T-helper 17 cell (primary cell): ENCODE results near the gene STRN4. TPM values are rescaled to one million over a fixed set of nuclear protein-coding genes. Genes with fewer than 3 reads are reported as not detected.

Experiments used
- ATAC-seq: fragments of 150-1000 bp; cut with Tn5 transposase; 2 replicates; pipeline ENCODE4 v1.10.0; 2021; ENCODE audit warnings: mild to moderate bottlenecking, moderate library complexity
- DNase-seq, 3 donors: peaks; one replicate each; pipeline versions ENCODE4 v3.0.0 to v3.0.0-alpha.2; 2020 to 2021
- H3K9me3 ChIP-seq: one replicate; pipeline ENCODE4 v1.7.0; 2013; ENCODE audit warnings: low read length, mild to moderate bottlenecking; ENCODE audit not compliant: control insufficient read depth, poor library complexity, severe bottlenecking
- H3K27ac Mint-ChIP-seq: one replicate; pipeline ENCODE4 v1.8.0; 2022; ENCODE audit warnings: mild to moderate bottlenecking, moderate library complexity, mixed read lengths
- H3K27me3 Mint-ChIP-seq: one replicate; pipeline ENCODE4 v1.8.0; 2022; ENCODE audit warnings: mixed read lengths
- H3K36me3 Mint-ChIP-seq: one replicate; pipeline ENCODE4 v1.8.0; 2022; ENCODE audit warnings: low read depth, mixed read lengths
- H3K4me1 Mint-ChIP-seq: one replicate; pipeline ENCODE4 v1.8.0; 2022; ENCODE audit warnings: mild to moderate bottlenecking, mixed read lengths
- H3K4me3 Mint-ChIP-seq: one replicate; pipeline ENCODE4 v1.8.0; 2022; ENCODE audit warnings: mild to moderate bottlenecking, moderate library complexity, mixed read lengths
- total RNA-seq, 4 donors: library from RNA in 2 of 4; stranded (reverse) in 2 of 4; gene quantifications; one replicate each; pipeline ENCODE4 v1.2.3 and lab custom pipeline; 2022 to 2026

STRN4 gene
- total RNA-seq, 2 donors from 2014 or later, result 108 to 145 TPM

GRCh38 chr19:46722421-46723022, 23.7 kb downstream of the STRN4 start:
- H3K36me3 Mint-ChIP-seq, result peaks cover 2% of the 10 kb centered on the region
- no peak overlapping the region for H3K4me3 Mint-ChIP-seq
- DNase-seq (no peak), ATAC-seq (no peak)
- H3K27ac Mint-ChIP-seq, result no peak overlapping the region
- peaks cover 38% of the 10 kb centered on the region for H3K4me1 Mint-ChIP-seq
- no peaks in the 10 kb centered on the region for H3K27me3 Mint-ChIP-seq
- H3K9me3 ChIP-seq, result no peaks in the 10 kb centered on the region

- Mint-ChIP-seq H3K36me3 (peaks cover 2% of the 10 kb centered on the region), H3K4me1 (peaks cover 36% of the 10 kb centered on the region), H3K27ac (no peak overlapping the region), H3K27me3 (no peaks in the 10 kb centered on the region), H3K4me3 (peak overlapping the region; percentile 3)
- ATAC-seq (no peak), DNase-seq (no peak)
- no peaks in the 10 kb centered on the region for H3K9me3 ChIP-seq
Measured at GRCh38 chr19:46722004-46722380, 24.3 kb downstream of the STRN4 start.

DNA sequence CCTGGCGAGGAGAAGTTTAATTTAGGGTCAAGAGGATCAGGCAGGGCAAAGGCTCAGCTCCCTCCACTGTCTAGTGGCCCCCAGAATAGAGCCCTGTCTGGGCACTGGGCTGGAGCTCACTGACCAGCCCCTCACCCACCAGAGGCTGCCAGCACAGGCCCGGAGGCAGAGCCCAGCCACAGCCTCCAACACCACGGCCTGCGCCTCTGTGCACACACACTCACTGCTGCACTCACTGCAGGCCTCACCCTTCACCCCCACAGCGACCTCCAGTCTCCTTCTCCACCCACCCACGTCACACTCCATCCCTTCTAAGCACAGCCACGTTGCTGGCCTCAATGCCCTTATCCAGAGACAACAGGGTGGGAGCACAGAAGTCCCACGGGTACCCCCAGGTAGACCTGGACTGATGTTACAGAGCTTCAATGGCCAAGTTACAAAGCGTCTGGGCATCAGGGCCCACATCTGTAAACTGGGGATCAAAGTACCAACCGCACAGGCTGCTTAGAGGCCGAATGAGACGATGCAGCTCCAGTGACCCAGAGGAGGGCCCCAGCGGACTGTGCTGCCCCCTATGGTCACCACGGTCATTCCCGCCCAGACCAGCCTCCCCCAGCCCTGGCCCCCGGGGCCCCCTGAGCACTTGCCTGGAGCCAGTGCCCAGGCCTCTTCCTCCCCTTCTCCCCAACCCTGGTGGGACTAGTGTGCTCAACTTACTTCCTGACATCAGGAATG, 24.8 kb downstream of the STRN4 start:
- no peak for ATAC-seq

GRCh38 chr19:46720503-46721239, 25.6 kb downstream of the STRN4 start:
- H3K4me3 Mint-ChIP-seq, result peak overlapping the region; percentile 36
- H3K9me3 ChIP-seq, result no peaks in the 10 kb centered on the region
- H3K4me1 Mint-ChIP-seq, result peaks cover 43% of the 10 kb centered on the region
- peaks cover 2% of the 10 kb centered on the region for H3K36me3 Mint-ChIP-seq
- H3K27ac Mint-ChIP-seq, result no peak overlapping the region
- DNase-seq (no peak), ATAC-seq (no peak)
- no peaks in the 10 kb centered on the region for H3K27me3 Mint-ChIP-seq

More for the DNA sequence above, 24.8 kb downstream of the STRN4 start:
- H3K4me1 Mint-ChIP-seq, result peaks cover 37% of the 10 kb centered on the region
- peak overlapping the region; percentile 3 for H3K4me3 Mint-ChIP-seq
- no peak for DNase-seq
- no peak overlapping the region for H3K27ac Mint-ChIP-seq
- H3K36me3 Mint-ChIP-seq, result peaks cover 2% of the 10 kb centered on the region
- no peaks in the 10 kb centered on the region for H3K27me3 Mint-ChIP-seq
- no peaks in the 10 kb centered on the region for H3K9me3 ChIP-seq

DNA sequence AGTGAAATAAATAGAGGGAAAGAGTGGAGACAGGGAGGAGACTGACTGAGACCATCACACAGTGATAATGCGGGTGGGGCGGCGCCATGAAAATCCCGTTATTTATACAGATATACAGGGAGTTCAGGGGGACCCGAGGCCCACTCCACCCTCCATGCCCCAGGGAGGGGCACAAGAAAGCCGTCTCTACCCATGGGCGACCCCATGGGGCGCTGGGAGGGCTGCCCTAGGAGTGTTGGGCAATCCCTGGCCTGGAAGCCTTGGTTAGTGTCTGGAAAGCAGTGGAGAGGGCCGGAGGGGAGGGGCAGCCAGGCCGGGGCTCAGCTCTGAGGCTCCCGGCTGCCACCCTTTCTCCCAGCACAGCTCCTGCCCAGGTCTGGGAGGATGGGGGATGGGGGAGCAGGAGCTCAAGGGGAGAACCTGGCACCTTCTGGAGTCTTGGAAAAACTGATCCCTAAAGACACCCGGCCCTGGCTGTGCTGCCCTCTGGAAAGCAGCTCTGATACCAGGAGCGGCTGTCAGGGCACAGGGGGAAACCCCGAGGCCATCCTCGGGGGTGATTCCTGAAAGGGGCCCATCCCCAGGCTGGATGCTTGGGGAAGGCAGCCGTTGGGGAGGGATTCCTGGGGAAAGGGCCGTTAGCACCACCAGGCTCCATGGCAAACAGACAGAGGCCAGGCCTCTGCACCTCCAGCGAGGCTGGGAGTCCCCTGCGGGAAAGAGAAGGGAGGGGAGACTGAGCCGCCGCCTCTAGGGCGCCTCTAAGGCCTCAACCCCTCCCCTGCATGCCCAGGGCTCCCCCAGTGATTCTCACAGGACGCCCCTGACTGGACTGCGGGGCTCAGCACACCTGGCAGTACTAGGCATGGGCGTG, 26.4 kb downstream of the STRN4 start:
- peaks cover 2% of the 10 kb centered on the region for H3K36me3 Mint-ChIP-seq
- peaks cover 49% of the 10 kb centered on the region for H3K4me1 Mint-ChIP-seq
- no peaks in the 10 kb centered on the region for H3K9me3 ChIP-seq
- no peak for DNase-seq
- H3K4me3 Mint-ChIP-seq, result peak overlapping the region; percentile 78
- ATAC-seq, result no peak
- H3K27me3 Mint-ChIP-seq, result no peaks in the 10 kb centered on the region
- H3K27ac Mint-ChIP-seq, result peak overlapping the region; percentile 94

DNA sequence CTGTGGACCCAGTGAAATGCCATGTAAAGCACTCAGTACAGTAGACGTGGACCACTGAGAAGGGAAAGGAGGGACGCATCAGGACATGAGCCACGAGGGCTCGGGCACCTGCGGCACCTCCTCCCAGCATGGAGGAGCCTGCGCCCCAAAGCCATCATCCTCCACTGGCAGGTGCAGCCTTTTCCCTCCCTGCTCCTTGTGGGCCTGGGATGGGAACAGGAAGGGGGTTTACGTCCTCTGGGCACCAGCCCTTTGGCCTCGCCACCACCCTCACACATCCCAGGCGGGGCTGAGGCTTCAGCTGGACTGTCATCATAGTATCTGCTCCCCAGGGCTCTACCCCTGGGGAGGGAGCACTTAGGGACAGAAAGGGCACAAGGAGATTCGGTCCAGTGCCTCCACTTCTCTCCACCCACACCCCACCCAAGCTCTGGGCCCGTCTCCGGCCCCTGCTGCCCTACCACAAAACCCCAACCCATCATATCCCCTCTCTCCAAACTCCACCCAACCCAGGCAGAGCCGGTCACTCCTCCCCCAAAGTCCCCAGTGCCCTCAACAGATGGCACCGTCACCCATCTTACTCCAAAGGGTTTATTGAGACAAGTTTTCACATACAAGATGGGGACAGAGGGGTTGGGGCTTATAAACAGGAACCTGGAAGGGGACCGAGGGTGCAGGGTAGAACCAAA, 27.2 kb downstream of the STRN4 start:
- no peak for DNase-seq
- H3K27me3 Mint-ChIP-seq, result no peaks in the 10 kb centered on the region
- no peaks in the 10 kb centered on the region for H3K9me3 ChIP-seq
- H3K27ac Mint-ChIP-seq, result peak overlapping the region; percentile 94
- peaks cover 48% of the 10 kb centered on the region for H3K4me1 Mint-ChIP-seq
- H3K4me3 Mint-ChIP-seq, result peak overlapping the region; percentile 97
- ATAC-seq, result no peak
- peaks cover 2% of the 10 kb centered on the region for H3K36me3 Mint-ChIP-seq

DNA sequence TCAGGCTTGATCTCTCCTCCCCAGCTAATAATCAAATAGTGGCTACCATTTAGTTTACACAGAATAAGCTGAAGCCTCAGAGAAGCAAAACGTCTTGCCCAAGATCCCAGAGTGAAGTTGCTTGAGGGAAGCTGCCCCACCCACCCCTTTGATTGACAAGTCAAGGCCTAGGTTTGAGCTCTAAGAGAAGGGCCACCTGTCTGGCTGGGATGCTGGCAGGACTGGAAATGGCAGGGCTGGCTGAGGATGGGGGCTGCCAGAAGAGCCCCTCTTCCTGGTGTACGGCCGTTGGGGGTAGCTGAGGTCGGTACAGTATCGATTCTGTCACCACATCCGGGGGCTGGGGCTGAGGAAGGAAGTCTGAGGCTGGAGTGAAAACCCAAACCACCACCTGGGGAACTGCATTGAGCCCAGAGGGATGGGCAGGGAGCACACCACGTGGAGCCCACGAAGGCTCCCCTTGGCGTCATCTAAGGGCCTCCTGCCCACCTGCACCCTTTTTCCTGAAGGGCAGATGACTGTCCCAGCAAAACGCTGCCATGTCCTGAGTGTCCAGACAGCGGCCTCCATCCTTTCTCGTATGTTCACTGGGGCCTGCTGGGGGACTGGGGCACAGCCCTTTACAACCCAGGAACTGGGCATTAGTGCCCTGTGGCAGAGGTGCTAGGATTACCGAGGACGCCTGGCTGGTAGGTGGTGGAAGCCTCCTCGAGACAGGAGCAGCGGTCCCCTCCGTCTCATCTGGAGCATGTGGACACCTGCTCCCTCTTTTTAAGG, 27.9 kb downstream of the STRN4 start:
- ATAC-seq (peak; percentile 52), DNase-seq (peak; percentile 29 to 52 (median 47))
- Mint-ChIP-seq H3K4me1 (peaks cover 51% of the 10 kb centered on the region), H3K27ac (peak overlapping the region; percentile 94), H3K4me3 (peak overlapping the region; percentile 97), H3K27me3 (no peaks in the 10 kb centered on the region), H3K36me3 (peaks cover 2% of the 10 kb centered on the region)
- no peaks in the 10 kb centered on the region for H3K9me3 ChIP-seq

GRCh38 chr19:46717716-46718143, 28.5 kb downstream of the STRN4 start:
- Mint-ChIP-seq H3K27me3 (no peaks in the 10 kb centered on the region), H3K27ac (peak overlapping the region; percentile 94), H3K4me3 (peak overlapping the region; percentile 97), H3K36me3 (peaks cover 2% of the 10 kb centered on the region), H3K4me1 (peaks cover 51% of the 10 kb centered on the region)
- DNase-seq (no peak), ATAC-seq (peak; percentile 23)
- H3K9me3 ChIP-seq, result no peaks in the 10 kb centered on the region

DNA sequence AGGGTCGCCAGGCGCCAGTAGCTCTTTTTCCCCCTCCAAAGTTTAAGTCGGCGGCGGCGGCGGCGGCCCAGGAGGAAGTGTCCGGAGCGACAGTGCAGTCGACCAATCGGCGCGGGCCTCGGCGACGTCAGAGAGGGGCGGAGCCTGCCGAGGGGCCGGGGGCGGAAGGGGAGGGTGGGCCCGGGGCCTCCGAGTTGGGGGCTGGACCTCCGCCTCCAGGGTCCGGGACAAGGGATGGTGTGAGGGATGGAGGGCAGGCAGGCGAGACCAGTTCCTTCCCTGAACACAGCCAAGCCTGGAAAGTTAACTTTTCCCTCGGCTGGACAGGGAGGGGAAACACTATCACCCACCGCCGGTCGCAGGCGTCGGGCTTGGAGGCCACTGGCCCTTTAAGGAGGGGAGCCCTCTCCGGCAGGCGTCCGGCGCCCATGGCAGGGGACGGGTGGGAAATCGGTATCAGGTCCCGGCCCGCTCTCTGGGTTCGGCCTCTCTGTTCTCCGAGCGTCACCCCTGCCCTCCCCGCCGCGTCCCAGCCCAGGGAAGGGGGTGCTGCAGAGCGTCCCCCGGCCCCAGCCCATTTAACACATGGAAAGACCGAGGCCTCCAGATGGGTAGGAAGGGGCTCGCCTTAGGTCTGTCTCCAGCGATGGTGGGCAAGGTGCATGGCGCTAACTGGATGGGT, 29.1 kb downstream of the STRN4 start, which contains the start of gene PRKD2:
TSS of gene PRKD2 (minus strand) at position 81 of the 682 bp plus-strand sequence. CDS start 744 bp downstream, outside the sequence.
- ATAC-seq (peak; percentile 57), DNase-seq (peak; percentile 73 to 81 (median 80))
- peaks cover 52% of the 10 kb centered on the region for H3K4me1 Mint-ChIP-seq
- no peaks in the 10 kb centered on the region for H3K9me3 ChIP-seq
- no peaks in the 10 kb centered on the region for H3K27me3 Mint-ChIP-seq
- H3K27ac Mint-ChIP-seq, result peak within 1 kb of the TSS; percentile 94
- peak within 1 kb of the TSS; percentile 97 for H3K4me3 Mint-ChIP-seq
- H3K36me3 Mint-ChIP-seq, result peaks cover 2% of the 10 kb centered on the region

- no peaks in the 10 kb centered on the region for H3K9me3 ChIP-seq
- H3K36me3 Mint-ChIP-seq, result no peaks in the 10 kb centered on the region
- DNase-seq (no peak), ATAC-seq (no peak)
- H3K4me3 Mint-ChIP-seq, result peak overlapping the region; percentile 97
- H3K27ac Mint-ChIP-seq, result peak overlapping the region; percentile 94
- no peaks in the 10 kb centered on the region for H3K27me3 Mint-ChIP-seq
- H3K4me1 Mint-ChIP-seq, result peaks cover 48% of the 10 kb centered on the region
Measured at GRCh38 chr19:46716672-46717033, 29.6 kb downstream of the STRN4 start.

- DNase-seq (no peak), ATAC-seq (no peak)
- H3K27ac Mint-ChIP-seq, result peak overlapping the region; percentile 94
- H3K27me3 Mint-ChIP-seq, result no peaks in the 10 kb centered on the region
- no peaks in the 10 kb centered on the region for H3K9me3 ChIP-seq
- no peaks in the 10 kb centered on the region for H3K36me3 Mint-ChIP-seq
- peak overlapping the region; percentile 97 for H3K4me3 Mint-ChIP-seq
- H3K4me1 Mint-ChIP-seq, result peaks cover 48% of the 10 kb centered on the region
Measured at GRCh38 chr19:46715975-46716671, 30.1 kb downstream of the STRN4 start.
